GM13976 (cell line): ENCODE data around the gene HMX3.
A peak's percentile ranks its signal among the peaks of the same experiment; 100 is the strongest.

Experiments
- DNase-seq: peaks from one replicate; pipeline ENCODE4 v3.0.0; 2012; ENCODE audit warnings: low spot score
- CTCF ChIP-seq: IDR thresholded peaks from 2 replicates; pipeline ENCODE4 v1.5.1; 2012; ENCODE audit warnings: borderline replicate concordance, mild to moderate bottlenecking; ENCODE audit not compliant: insufficient read depth; ENCODE audit errors: extremely low read depth, missing control alignments, control extremely low read depth
- in situ Hi-C: fragments of 300-500 bp; cut with MboI; formaldehyde crosslinking; loops from one replicate; pipeline ENCODE4 v1.12.0; 2022; ENCODE audit warnings: low sequenced_read_pairs, mixed read lengths, inconsistent platforms; ENCODE audit not compliant: unreplicated experiment

HMX3 gene

DNA sequence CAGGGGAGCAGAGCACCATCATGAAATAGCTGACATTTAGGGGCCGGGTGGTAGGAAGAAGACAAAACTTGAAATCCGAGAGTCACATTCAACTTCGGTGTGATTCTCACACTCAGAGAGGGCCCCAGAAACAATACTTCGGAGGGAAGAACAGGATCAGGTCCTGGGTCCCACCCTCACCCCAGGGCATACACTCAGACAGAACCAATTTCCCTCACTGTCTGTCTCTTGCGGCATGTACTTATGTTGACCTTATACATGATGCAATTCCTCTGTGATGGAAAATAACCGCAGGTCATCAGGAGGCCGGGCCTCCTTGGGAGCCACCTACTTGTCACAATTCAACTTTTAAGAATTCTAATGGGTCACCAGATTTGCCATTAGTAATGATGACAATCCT is 26.3 kb upstream of the HMX3 start:
- TF ChIP-seq CTCF: no peak
- in situ Hi-C loops: no loop called here
- DNase-seq: no peak

GRCh38 chr10:123117644-123118417 is 17.9 kb upstream of the HMX3 start:
- no peak for TF ChIP-seq CTCF
- in situ Hi-C loops: no loop called here
- DNase-seq: no peak

DNA sequence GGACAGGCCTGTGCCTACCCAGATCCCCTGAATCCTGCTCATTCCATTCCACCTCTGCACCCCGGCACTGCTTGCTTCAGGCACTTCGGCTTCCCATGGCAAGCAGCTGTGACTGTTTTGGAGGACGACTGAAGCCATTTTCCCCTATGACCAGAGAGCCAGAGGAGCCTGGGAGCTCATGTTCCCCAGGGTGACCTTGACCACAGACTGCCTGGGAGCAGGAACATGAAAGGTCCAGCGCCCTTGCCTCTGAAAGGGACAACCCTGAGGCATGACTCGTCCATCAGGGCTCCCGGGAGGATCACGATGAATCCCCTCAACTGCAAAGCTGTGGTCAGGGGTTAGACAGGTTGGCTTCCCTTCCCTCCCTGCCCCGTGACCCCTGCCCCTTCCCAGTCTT is 16.7 kb upstream of the HMX3 start:
- no peak for TF ChIP-seq CTCF
- in situ Hi-C loops: no loop called here
- DNase-seq: no peak

DNA sequence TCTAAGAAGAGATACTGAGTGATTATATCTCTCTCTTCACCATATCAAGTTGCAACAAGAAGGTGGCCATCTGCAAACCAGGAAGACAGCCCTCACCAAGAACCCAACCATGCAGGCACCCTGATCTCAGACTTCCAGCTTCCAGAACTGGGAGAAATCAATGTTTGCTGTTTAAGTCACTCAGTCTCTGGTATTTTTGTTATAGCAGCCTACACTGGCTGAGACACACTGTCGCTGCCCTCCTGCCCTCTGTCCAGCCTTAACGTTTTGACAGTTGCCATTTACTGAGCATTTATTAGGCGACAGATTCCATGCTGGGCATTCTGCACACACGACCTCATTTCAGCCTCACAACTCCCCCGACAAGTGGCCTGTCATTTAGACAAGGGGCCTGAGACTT is 9.5 kb upstream of the HMX3 start:
- no peak for DNase-seq
- in situ Hi-C loops: loop anchor here (10.0 kb wide), 1 partner anchor 81 kb away; no protein-coding TSS in a partner anchor
- TF ChIP-seq CTCF: no peak

GRCh38 chr10:123129618-123130271 is 6.0 kb upstream of the HMX3 start:
- in situ Hi-C loops: loop anchor here (10.0 kb wide), 1 partner anchor 85 kb away; no protein-coding TSS in a partner anchor
- no peak for TF ChIP-seq CTCF
- no peak for DNase-seq

DNA sequence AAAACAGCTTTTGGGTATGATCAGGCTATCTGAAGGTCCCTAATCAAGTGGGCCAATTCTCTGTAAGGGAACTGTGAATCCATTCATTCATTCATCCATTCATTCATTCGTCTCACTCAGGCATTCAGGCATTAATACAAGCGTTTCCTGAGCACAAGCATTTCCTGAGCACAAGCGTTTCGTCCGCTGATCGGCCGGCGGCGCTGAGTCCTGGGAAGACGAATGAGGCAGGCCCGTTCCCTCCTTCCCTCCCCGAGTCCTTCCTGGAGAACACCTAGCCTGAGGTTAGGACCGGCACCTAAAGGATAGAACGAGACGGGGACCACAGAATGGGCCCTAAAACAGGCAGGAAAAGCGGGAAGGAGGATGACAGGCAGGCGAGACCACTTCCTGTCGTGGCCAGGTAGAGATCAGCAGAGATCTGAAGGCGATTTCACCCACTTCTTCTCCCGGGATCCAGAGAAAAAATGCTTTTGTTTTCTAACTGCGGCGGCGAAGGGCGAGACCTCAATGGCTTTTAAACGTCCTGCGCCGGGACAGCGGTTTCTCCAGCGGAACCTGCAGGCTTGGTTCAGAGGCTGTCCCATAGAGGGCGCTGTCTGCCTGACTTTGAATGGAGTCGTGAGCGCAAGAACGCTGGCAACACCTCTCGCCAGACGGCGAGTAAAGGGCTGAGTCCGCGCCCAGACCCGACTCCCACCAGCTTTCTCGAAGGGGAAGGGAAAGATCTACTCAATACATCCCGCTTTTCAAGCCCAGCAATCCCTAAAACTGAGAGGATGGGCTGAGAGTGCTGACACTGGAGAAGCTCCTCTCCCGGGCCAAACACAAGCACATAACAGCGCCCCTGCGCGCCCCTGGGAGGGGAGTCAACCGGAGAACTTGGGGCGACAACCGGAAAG is 2.9 kb upstream of the HMX3 start:
- in situ Hi-C loops: no loop called here
- DNase-seq: peak; percentile 88
- peak; percentile 96 for TF ChIP-seq CTCF
